Kidney capillary endothelial cell (primary cell): ENCODE measurements around the gene ABCB7.
"Not testable (repeated sequence)": the region's sequence is repeated elsewhere in the genome, so short reads cannot be mapped to it uniquely, and the experiment has no call there.

Experiments used
- DNase-seq: peaks from one replicate; pipeline ENCODE4 v3.0.0-alpha.2; 2018; ENCODE audit warnings: low spot score

The ABCB7 gene

GRCh38 chrX:75096331-75096730 lies 59.8 kb downstream of the ABCB7 start:
- DNase-seq, result no peak

GRCh38 chrX:75086731-75087195 lies 69.3 kb downstream of the ABCB7 start:
- DNase-seq, result no peak

GRCh38 chrX:75084757-75085156 lies 71.3 kb downstream of the ABCB7 start:
- DNase-seq, result no peak

- no peak for DNase-seq
These were observed 79.7 kb downstream of the ABCB7 start for GRCh38 chrX:75076429-75076828.

GRCh38 chrX:75074475-75074874 lies 81.6 kb downstream of the ABCB7 start:
- DNase-seq, result no peak

- no peak for DNase-seq
These were observed 84.7 kb downstream of the ABCB7 start for GRCh38 chrX:75071334-75071733.

- DNase-seq, result no peak
These were observed 88.2 kb downstream of the ABCB7 start for GRCh38 chrX:75067931-75068330.

- DNase-seq, result no peak
These were observed 94.4 kb downstream of the ABCB7 start for GRCh38 chrX:75061701-75062100.

- DNase-seq, result no peak
These were observed 105.0 kb downstream of the ABCB7 start for GRCh38 chrX:75051047-75051446.

GRCh38 chrX:75045369-75045768 lies 110.7 kb downstream of the ABCB7 start:
- no peak for DNase-seq

- not testable (repeated sequence) for DNase-seq
These were observed 111.9 kb downstream of the ABCB7 start for GRCh38 chrX:75044142-75044541.

- no peak for DNase-seq
These were observed 117.2 kb downstream of the ABCB7 start for GRCh38 chrX:75038925-75039324.
